HepG2 (cell line): ENCODE results near the gene AUNIP. TPM values are rescaled to one million over a fixed set of nuclear protein-coding genes. Genes with fewer than 3 reads are reported as not detected.

ENCODE experiments used
- FOXC1 ChIP-seq: sonication (generic); formaldehyde crosslinking; IDR thresholded peaks from 2 replicates; pipeline ENCODE4 v1.8.0; 2022; ENCODE audit warnings: mild to moderate bottlenecking, missing genetic modification reagents, borderline replicate concordance
- GLI4 ChIP-seq: sonication (generic); formaldehyde crosslinking; IDR thresholded peaks from 2 replicates; pipeline ENCODE4 v1.5.1; 2020; ENCODE audit warnings: missing genetic modification reagents, mild to moderate bottlenecking, moderate library complexity, borderline replicate concordance
- HIC2 ChIP-seq: sonication (generic); formaldehyde crosslinking; IDR thresholded peaks from 2 replicates; pipeline ENCODE4 v1.9.0; 2022; ENCODE audit warnings: low read depth, missing genetic modification reagents
- NFYC ChIP-seq: IDR thresholded peaks from 2 replicates; pipeline ENCODE4 v1.6.1; 2016; ENCODE audit warnings: missing genetic modification reagents, missing compliant biosample characterization
- NR3C1 ChIP-seq: sonication (generic); formaldehyde crosslinking; IDR thresholded peaks from 2 replicates; pipeline ENCODE4 v1.4.0; 2020; ENCODE audit warnings: missing genetic modification reagents
- PAX8 ChIP-seq: sonication (generic); formaldehyde crosslinking; IDR thresholded peaks from 2 replicates; pipeline ENCODE4 v1.8.0; 2022; ENCODE audit warnings: mild to moderate bottlenecking, missing genetic modification reagents, borderline replicate concordance
- PITX1 ChIP-seq: sonication (generic); formaldehyde crosslinking; IDR thresholded peaks from 2 replicates; pipeline ENCODE4 v1.5.1; 2020; ENCODE audit warnings: mild to moderate bottlenecking, missing genetic modification reagents
- POLR2A ChIP-seq, 2 experiments: IDR thresholded peaks; 2 replicates each; pipeline ENCODE4 v1.6.1; 2011; ENCODE audit warnings: low read depth in 2 of 2, low read length in 2 of 2, mild to moderate bottlenecking in 1 of 2, moderate library complexity in 1 of 2; ENCODE audit not compliant: insufficient read depth in 1 of 2
- POLR2AphosphoS5 ChIP-seq: IDR thresholded peaks from 2 replicates; pipeline ENCODE4 v1.6.1; 2012; ENCODE audit warnings: low read depth, low read length
- POLR2G ChIP-seq: fragments of 200-400 bp; formaldehyde crosslinking; IDR thresholded peaks from 2 replicates; pipeline ENCODE4 v1.6.1; 2018; ENCODE audit warnings: mild to moderate bottlenecking, low read depth, low read length, moderate library complexity
- SALL1 ChIP-seq: sonication (generic); formaldehyde crosslinking; IDR thresholded peaks from 2 replicates; pipeline ENCODE4 v1.8.0; 2022; ENCODE audit warnings: mild to moderate bottlenecking, missing genetic modification reagents
- SP5 ChIP-seq: IDR thresholded peaks from 2 replicates; pipeline ENCODE4 v1.6.1; 2016; ENCODE audit warnings: low read depth, borderline replicate concordance
- USF2 ChIP-seq, 2 experiments: sonication (generic) in 1 of 2; formaldehyde crosslinking in 1 of 2; IDR thresholded peaks; 2 replicates each; pipeline versions ENCODE4 v1.5.1 to v1.6.1; 2011 to 2020; ENCODE audit warnings: borderline replicate concordance in 1 of 2, low read depth in 1 of 2, low read length in 1 of 2, mild to moderate bottlenecking in 1 of 2, missing genetic modification reagents in 1 of 2, moderate library complexity in 1 of 2
- ZBTB37 ChIP-seq: sonication (generic); formaldehyde crosslinking; IDR thresholded peaks from 2 replicates; pipeline ENCODE4 v1.4.0; 2020; ENCODE audit warnings: mild to moderate bottlenecking, missing genetic modification reagents
- ZNF143 ChIP-seq: sonication (generic); formaldehyde crosslinking; IDR thresholded peaks from 2 replicates; pipeline ENCODE4 v1.4.0; 2020; ENCODE audit warnings: missing genetic modification reagents
- ZNF180 ChIP-seq: sonication (generic); formaldehyde crosslinking; IDR thresholded peaks from 2 replicates; pipeline ENCODE4 v1.4.0; 2020; ENCODE audit warnings: low read depth, missing genetic modification reagents, borderline replicate concordance
- ZNF275 ChIP-seq: sonication (generic); formaldehyde crosslinking; IDR thresholded peaks from 2 replicates; pipeline ENCODE4 v1.8.0; 2022; ENCODE audit warnings: missing genetic modification reagents, mild to moderate bottlenecking, inconsistent platforms, borderline replicate concordance
- ZNF430 ChIP-seq: sonication (generic); formaldehyde crosslinking; IDR thresholded peaks from 2 replicates; pipeline ENCODE4 v1.9.0; 2021; ENCODE audit warnings: mild to moderate bottlenecking, missing genetic modification reagents
- ZNF577 ChIP-seq: sonication (generic); formaldehyde crosslinking; IDR thresholded peaks from 2 replicates; pipeline ENCODE4 v1.4.0; 2020; ENCODE audit warnings: mild to moderate bottlenecking, low read depth, missing genetic modification reagents, borderline replicate concordance
- ZNF891 ChIP-seq: sonication (generic); formaldehyde crosslinking; IDR thresholded peaks from 2 replicates; pipeline ENCODE4 v1.5.0; 2020; ENCODE audit warnings: mild to moderate bottlenecking, missing genetic modification reagents
- ZSCAN9 ChIP-seq: IDR thresholded peaks from 2 replicates; pipeline ENCODE4 v1.6.1; 2016; ENCODE audit warnings: borderline replicate concordance
- polyA plus RNA-seq, 8 experiments: library from polyadenylated mRNA; depleted of rRNA in 3 of 8; stranded (reverse) in 7 of 8; unstranded in 1 of 8; fragments of >200 nt; fragmentation: Illumina TruSeq in 4 of 8; extraction: Trizol in 4 of 8; gene quantifications; 2 replicates each; pipeline versions ENCODE4 v1.2.1 to v1.2.3, GENCODE V29; 2011 to 2016; ENCODE audit warnings: low read depth in 4 of 8, missing spikeins in 1 of 8, mixed read lengths in 1 of 8; ENCODE audit not compliant: insufficient read depth in 1 of 8
- total RNA-seq, 5 experiments: library from RNA; depleted of rRNA; stranded (reverse); fragments of >200 nt; fragmentation: Illumina TruSeq; extraction: Trizol; gene quantifications; 2 replicates each; pipeline ENCODE4 v1.2.3, GENCODE V29; 2016; ENCODE audit warnings: low read depth in 1 of 5

The AUNIP gene
- total and polyA plus RNA-seq, 2 of the 13 experiments (the other 11 are each of a cell fraction or from before 2014, with no cell fraction given), result 3.8 to 12.3 TPM

- TF ChIP-seq USF2 (IDR thresholded peaks at IDR 0.05; ENCODE audit: low read depth, low read length), result peak; percentile 96
- TF ChIP-seq USF2 (CRISPR knock-in tag; IDR thresholded peaks at IDR 0.05; ENCODE audit: borderline replicate concordance), result peak; percentile 97; the same call in 1 of the 2 replicates
- TF ChIP-seq PITX1 (CRISPR knock-in tag), result no peak; the same call in 1 of the 2 replicates
- TF ChIP-seq GLI4, result no peak
- no peak for TF ChIP-seq ZNF180
- TF ChIP-seq SP5 (CRISPR knock-in tag), result 0 out of 2 replicates have a peak, but pooled peaks have one; percentile 47
- TF ChIP-seq SALL1 (CRISPR knock-in tag), result peak; percentile 43; the same call in 1 of the 2 replicates
- peak; percentile 88 for TF ChIP-seq ZNF143 (CRISPR knock-in tag)
- TF ChIP-seq ZNF577 (CRISPR knock-in tag), result no peak
- no peak for TF ChIP-seq PAX8 (CRISPR knock-in tag)
- TF ChIP-seq FOXC1 (CRISPR knock-in tag), result no peak; the same call in 1 of the 2 replicates
- no peak; the same call in 1 of the 2 replicates for TF ChIP-seq ZNF891 (CRISPR knock-in tag)
- peak; percentile 89 to 98 for TF ChIP-seq POLR2A (IDR thresholded peaks at IDR 0.05; ENCODE audit: insufficient read depth in 1 of 2, low read depth in 2 of 2, low read length in 2 of 2)
- TF ChIP-seq NFYC, result peak; percentile 83
- no peak for TF ChIP-seq NR3C1 (CRISPR knock-in tag)
- TF ChIP-seq ZNF430 (CRISPR knock-in tag), result no peak
- TF ChIP-seq ZSCAN9, result no peak
- no peak for TF ChIP-seq ZBTB37
- TF ChIP-seq HIC2 (CRISPR knock-in tag), result no peak
- TF ChIP-seq ZNF275 (CRISPR knock-in tag), result no peak
- peak; percentile 88 for TF ChIP-seq POLR2G
- peak; percentile 95 for TF ChIP-seq POLR2AphosphoS5
Observed at GRCh38 chr1:25905680-25906643, 46.7 kb upstream of the AUNIP start, which contains the start of gene STMN1 (continued).
